KMS-11 (cell line): ENCODE data around the gene LTBP2.

ENCODE experiments used
- H2AFZ ChIP-seq: fragments of 200-600 bp; sonication (generic); 2 replicates; pipeline ENCODE4 v1.6.1; 2016; ENCODE audit warnings: antibody characterized with exemption, mixed run types, low read depth
- H3K27ac ChIP-seq: fragments of 200-600 bp; sonication (generic); 2 replicates; pipeline ENCODE4 v1.6.1; 2016; ENCODE audit warnings: mild to moderate bottlenecking, mixed run types
- H3K27me3 ChIP-seq: fragments of 200-600 bp; sonication (generic); 2 replicates; pipeline ENCODE4 v1.6.1; 2017; ENCODE audit warnings: mild to moderate bottlenecking, low read depth, mixed run types, moderate library complexity; ENCODE audit not compliant: insufficient read depth
- H3K36me3 ChIP-seq: fragments of 200-600 bp; sonication (generic); 2 replicates; pipeline ENCODE4 v1.6.1; 2017; ENCODE audit warnings: mild to moderate bottlenecking, mixed run types; ENCODE audit not compliant: insufficient read depth
- H3K4me1 ChIP-seq: fragments of 200-600 bp; sonication (generic); 2 replicates; pipeline ENCODE4 v1.6.1; 2016; ENCODE audit warnings: mild to moderate bottlenecking, low read depth, mixed run types; ENCODE audit not compliant: poor library complexity, severe bottlenecking
- H3K4me2 ChIP-seq: fragments of 200-600 bp; sonication (generic); 2 replicates; pipeline ENCODE4 v1.7.0; 2016; ENCODE audit warnings: mild to moderate bottlenecking, mixed run types
- H3K4me3 ChIP-seq: fragments of 200-600 bp; sonication (generic); IDR thresholded peaks from 2 replicates; pipeline ENCODE4 v1.6.1; 2017; ENCODE audit warnings: low read depth, low read length, mixed read lengths; ENCODE audit not compliant: insufficient read depth
- H3K79me2 ChIP-seq: fragments of 200-600 bp; sonication (generic); 2 replicates; pipeline ENCODE4 v1.6.1; 2016; ENCODE audit warnings: low read depth, mixed run types; ENCODE audit not compliant: insufficient read depth
- H3K9ac ChIP-seq: fragments of 200-600 bp; sonication (generic); 2 replicates; pipeline ENCODE4 v1.6.1; 2016; ENCODE audit warnings: mild to moderate bottlenecking, mixed run types
- H4K20me1 ChIP-seq: fragments of 200-600 bp; sonication (generic); 2 replicates; pipeline ENCODE4 v1.6.1; 2016; ENCODE audit warnings: mild to moderate bottlenecking, mixed run types; ENCODE audit not compliant: insufficient read depth
- TF ChIP-seq, protein P1 (sequence below): fragments of 200-600 bp; sonication (generic); conservative IDR thresholded peaks from 2 replicates; pipeline ENCODE4 v1.6.1; 2017; ENCODE audit warnings: low read depth, mild to moderate bottlenecking, antibody characterized with exemption, low read length, moderate library complexity, mixed read lengths

Gene LTBP2

DNA sequence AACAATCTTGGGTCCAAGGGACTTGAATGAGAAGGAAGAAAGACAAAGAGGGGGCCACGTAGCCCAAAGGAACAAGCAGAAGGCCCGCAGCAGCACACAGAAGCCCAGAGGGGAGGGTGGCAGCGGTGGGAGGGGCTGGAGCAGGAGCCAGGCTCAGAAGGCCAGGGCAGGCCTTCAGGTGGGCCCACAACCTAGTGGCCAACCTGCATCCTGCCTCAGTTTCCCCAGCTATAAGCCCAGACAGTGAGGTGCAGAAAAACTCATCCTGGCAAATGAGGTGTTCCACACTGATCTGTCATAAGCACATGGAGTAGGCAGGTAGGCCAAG lies 34.1 kb downstream of the LTBP2 start:
- Histone ChIP-seq H2AFZ (no peak overlapping the region), H3K4me1 (no peaks in the 10 kb centered on the region), H3K79me2 (no peaks in the 10 kb centered on the region), H3K27me3 (no peaks in the 10 kb centered on the region), H3K27ac (no peak overlapping the region), H3K4me3 (no peak overlapping the region), H4K20me1 (no peaks in the 10 kb centered on the region), H3K9ac (no peak overlapping the region), H3K36me3 (no peaks in the 10 kb centered on the region), H3K4me2 (no peak overlapping the region)
- TF ChIP-seq, protein P1, sequence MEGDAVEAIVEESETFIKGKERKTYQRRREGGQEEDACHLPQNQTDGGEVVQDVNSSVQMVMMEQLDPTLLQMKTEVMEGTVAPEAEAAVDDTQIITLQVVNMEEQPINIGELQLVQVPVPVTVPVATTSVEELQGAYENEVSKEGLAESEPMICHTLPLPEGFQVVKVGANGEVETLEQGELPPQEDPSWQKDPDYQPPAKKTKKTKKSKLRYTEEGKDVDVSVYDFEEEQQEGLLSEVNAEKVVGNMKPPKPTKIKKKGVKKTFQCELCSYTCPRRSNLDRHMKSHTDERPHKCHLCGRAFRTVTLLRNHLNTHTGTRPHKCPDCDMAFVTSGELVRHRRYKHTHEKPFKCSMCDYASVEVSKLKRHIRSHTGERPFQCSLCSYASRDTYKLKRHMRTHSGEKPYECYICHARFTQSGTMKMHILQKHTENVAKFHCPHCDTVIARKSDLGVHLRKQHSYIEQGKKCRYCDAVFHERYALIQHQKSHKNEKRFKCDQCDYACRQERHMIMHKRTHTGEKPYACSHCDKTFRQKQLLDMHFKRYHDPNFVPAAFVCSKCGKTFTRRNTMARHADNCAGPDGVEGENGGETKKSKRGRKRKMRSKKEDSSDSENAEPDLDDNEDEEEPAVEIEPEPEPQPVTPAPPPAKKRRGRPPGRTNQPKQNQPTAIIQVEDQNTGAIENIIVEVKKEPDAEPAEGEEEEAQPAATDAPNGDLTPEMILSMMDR = no peak

DNA sequence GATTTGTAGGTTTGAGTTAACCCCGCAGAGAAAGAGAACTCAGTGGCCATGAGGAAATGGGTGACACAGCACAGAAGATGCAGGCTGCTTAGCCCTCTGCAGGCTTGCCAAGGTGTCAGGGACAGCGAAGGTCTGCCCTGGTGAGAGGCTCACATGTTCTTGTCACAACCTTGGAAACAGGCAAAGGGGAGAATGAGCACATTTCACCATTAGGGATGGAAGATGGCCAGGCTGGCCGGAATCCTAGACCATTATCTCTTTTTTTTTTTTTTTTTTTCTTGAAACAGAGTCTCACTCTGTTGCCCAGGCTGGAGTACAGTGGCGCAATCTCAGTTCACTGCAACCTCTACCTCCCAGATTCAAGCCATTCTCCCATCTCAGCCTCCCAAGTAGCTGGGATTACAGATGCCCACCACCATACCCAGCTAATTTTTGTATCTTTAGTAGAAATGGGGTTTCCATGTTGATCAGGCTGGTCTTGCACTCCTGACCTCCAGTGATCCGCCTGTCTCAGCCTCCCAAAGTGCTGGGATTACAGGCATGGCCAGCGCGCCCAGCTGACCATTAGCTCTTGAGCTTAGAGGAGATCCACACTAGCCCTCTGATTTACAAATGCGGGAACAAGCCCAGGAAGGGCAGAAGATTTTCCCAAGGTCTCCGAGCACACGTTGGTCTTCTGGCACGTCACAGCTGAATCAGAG lies 34.6 kb downstream of the LTBP2 start:
- Histone ChIP-seq H3K4me2 (no peak overlapping the region), H3K9ac (no peak overlapping the region), H3K79me2 (no peaks in the 10 kb centered on the region), H3K27me3 (no peaks in the 10 kb centered on the region), H3K27ac (no peak overlapping the region), H4K20me1 (no peaks in the 10 kb centered on the region), H2AFZ (no peak overlapping the region), H3K36me3 (no peaks in the 10 kb centered on the region), H3K4me3 (no peak overlapping the region), H3K4me1 (peaks cover 3% of the 10 kb centered on the region)
- TF ChIP-seq, protein P1 = no peak

DNA sequence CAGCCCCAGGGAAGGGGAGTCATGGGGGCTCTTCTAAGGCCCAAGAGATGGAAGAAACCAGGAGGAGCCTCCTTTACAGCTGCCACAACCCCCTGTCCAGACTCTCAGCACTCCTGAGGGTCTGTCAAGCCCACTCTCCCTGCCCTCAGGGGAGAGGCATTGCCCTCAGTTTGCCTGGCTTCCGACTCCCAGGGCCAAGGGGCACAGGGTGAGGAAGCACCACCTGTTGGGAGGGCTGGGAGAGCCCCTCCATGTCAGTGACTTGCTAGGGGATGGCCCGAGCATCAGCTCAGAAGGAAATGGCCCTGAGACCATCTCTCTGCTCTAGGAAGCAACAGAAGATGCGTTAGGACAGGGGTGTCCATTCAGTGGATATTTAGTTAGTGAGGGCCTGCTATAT lies 36.1 kb downstream of the LTBP2 start:
- TF ChIP-seq, protein P1 = no peak
- H3K4me2 ChIP-seq = no peak overlapping the region
- peaks cover 14% of the 10 kb centered on the region for H3K4me1 ChIP-seq
- H2AFZ ChIP-seq = no peak overlapping the region
- no peak overlapping the region for H3K27ac ChIP-seq
- H3K4me3 ChIP-seq = no peak overlapping the region
- H3K36me3 ChIP-seq = no peaks in the 10 kb centered on the region
- H3K79me2 ChIP-seq = no peaks in the 10 kb centered on the region
- H4K20me1 ChIP-seq = no peaks in the 10 kb centered on the region
- H3K27me3 ChIP-seq = no peaks in the 10 kb centered on the region
- H3K9ac ChIP-seq = no peak overlapping the region

DNA sequence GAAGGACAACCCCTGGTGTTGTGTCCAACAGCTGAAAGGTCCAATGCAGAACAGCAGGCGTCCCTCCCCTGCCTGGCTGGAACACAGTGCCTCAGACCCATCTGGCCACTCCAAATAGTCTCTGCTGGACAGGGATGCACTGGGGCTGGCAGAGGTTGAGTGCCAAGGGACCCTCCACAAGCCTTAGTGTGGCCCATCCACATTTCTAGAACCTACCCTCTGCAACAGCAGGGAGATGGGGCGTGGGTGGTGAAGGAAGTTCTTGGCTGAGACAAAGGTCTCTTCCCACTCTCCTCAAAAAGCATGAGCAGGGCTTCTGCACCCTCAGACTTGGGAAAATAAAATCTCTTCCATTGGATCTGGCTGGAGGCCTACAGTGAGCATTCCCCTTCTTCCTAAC lies 36.5 kb downstream of the LTBP2 start:
- Histone ChIP-seq H3K27ac (no peak overlapping the region), H3K79me2 (no peaks in the 10 kb centered on the region), H3K36me3 (no peaks in the 10 kb centered on the region), H4K20me1 (no peaks in the 10 kb centered on the region), H2AFZ (no peak overlapping the region), H3K9ac (no peak overlapping the region), H3K27me3 (no peaks in the 10 kb centered on the region), H3K4me2 (no peak overlapping the region), H3K4me3 (no peak overlapping the region), H3K4me1 (peaks cover 14% of the 10 kb centered on the region)
- TF ChIP-seq, protein P1 = no peak
